H9 (cell line): ENCODE results near the gene VEGFA. TPM values are rescaled to one million over a fixed set of nuclear protein-coding genes. Genes with fewer than 3 reads are reported as not detected.
A peak's percentile ranks its signal among the peaks of the same experiment; 100 is the strongest.

Experiments used
- DNase-seq: peaks from one replicate; pipeline ENCODE4 v3.0.0-alpha.2; 2017
- H2AFZ ChIP-seq: one replicate; pipeline ENCODE4 v1.6.1; 2013; ENCODE audit warnings: mild to moderate bottlenecking, low read length, control low read depth, moderate library complexity
- H2AK5ac ChIP-seq: 2 replicates; pipeline ENCODE4 v1.6.1; 2013; ENCODE audit warnings: low read length, control low read depth, mixed read lengths; ENCODE audit not compliant: insufficient read length
- H2BK120ac ChIP-seq: one replicate; pipeline ENCODE4 v1.6.1; 2013; ENCODE audit warnings: low read depth, mild to moderate bottlenecking, low read length, control low read depth, inconsistent platforms; ENCODE audit not compliant: poor library complexity, severe bottlenecking
- H2BK12ac ChIP-seq: 2 replicates; pipeline ENCODE4 v1.6.1; 2013; ENCODE audit warnings: low read length, control low read depth, mixed read lengths, low read depth; ENCODE audit not compliant: insufficient read length
- H2BK15ac ChIP-seq: 2 replicates; pipeline ENCODE4 v1.6.1; 2013; ENCODE audit warnings: low read depth, low read length, control low read depth
- H2BK20ac ChIP-seq: one replicate; pipeline ENCODE4 v1.6.1; 2013; ENCODE audit warnings: low read depth, mild to moderate bottlenecking, low read length, control low read depth, inconsistent platforms; ENCODE audit not compliant: poor library complexity, severe bottlenecking
- H2BK5ac ChIP-seq: 2 replicates; pipeline ENCODE4 v1.6.1; 2013; ENCODE audit warnings: low read length, control low read depth, mixed read lengths; ENCODE audit not compliant: insufficient read length
- H3K14ac ChIP-seq: 2 replicates; pipeline ENCODE4 v1.6.1; 2013; ENCODE audit warnings: low read length, control low read depth; ENCODE audit not compliant: insufficient read depth
- H3K18ac ChIP-seq: 2 replicates; pipeline ENCODE4 v1.6.1; 2013; ENCODE audit warnings: low read depth, mild to moderate bottlenecking, mixed read lengths, low read length, control low read depth; ENCODE audit not compliant: insufficient read length
- H3K23ac ChIP-seq: 2 replicates; pipeline ENCODE4 v1.6.1; 2013; ENCODE audit warnings: low read length, control low read depth, mixed read lengths, low read depth; ENCODE audit not compliant: insufficient read length
- H3K23me2 ChIP-seq: 2 replicates; pipeline ENCODE4 v1.6.1; 2013; ENCODE audit warnings: low read depth, mild to moderate bottlenecking, mixed read lengths, low read length, control low read depth; ENCODE audit not compliant: insufficient read length, poor library complexity, severe bottlenecking
- H3K27ac ChIP-seq: 2 replicates; pipeline ENCODE4 v1.5.1; 2013; ENCODE audit warnings: low read length, control low read depth, mixed read lengths, low read depth; ENCODE audit not compliant: insufficient read length
- H3K27me3 ChIP-seq: 2 replicates; pipeline ENCODE4 v1.6.1; 2013; ENCODE audit warnings: low read length, control low read depth, inconsistent platforms; ENCODE audit not compliant: insufficient read depth
- H3K4ac ChIP-seq: 2 replicates; pipeline ENCODE4 v1.6.1; 2013; ENCODE audit warnings: low read depth, mild to moderate bottlenecking, control low read depth, inconsistent platforms, low read length, moderate library complexity
- H3K4me1 ChIP-seq: 2 replicates; pipeline ENCODE4 v1.6.1; 2013; ENCODE audit warnings: low read length, control low read depth, inconsistent platforms; ENCODE audit not compliant: insufficient read depth
- H3K4me2 ChIP-seq: 2 replicates; pipeline ENCODE4 v1.6.1; 2013; ENCODE audit warnings: low read length, control low read depth, mixed read lengths; ENCODE audit not compliant: insufficient read length, insufficient read depth
- H3K56ac ChIP-seq: 2 replicates; pipeline ENCODE4 v1.6.1; 2013; ENCODE audit warnings: low read depth, mild to moderate bottlenecking, mixed read lengths, low read length, control low read depth; ENCODE audit not compliant: insufficient read length
- H3K79me1 ChIP-seq: 2 replicates; pipeline ENCODE4 v1.6.1; 2013; ENCODE audit warnings: low read depth, mild to moderate bottlenecking, moderate library complexity, low read length, control low read depth, inconsistent platforms; ENCODE audit not compliant: insufficient read depth, poor library complexity, severe bottlenecking
- H3K79me2 ChIP-seq: 2 replicates; pipeline ENCODE4 v1.6.1; 2013; ENCODE audit warnings: low read length, control low read depth, inconsistent platforms; ENCODE audit not compliant: insufficient read depth
- H3K9ac ChIP-seq: 2 replicates; pipeline ENCODE4 v1.6.1; 2013; ENCODE audit warnings: low read length, control low read depth, mixed read lengths; ENCODE audit not compliant: insufficient read length; ENCODE audit errors: extremely low read depth
- H3K9me3 ChIP-seq: one replicate; pipeline ENCODE4 v1.6.1; 2013; ENCODE audit warnings: low read depth, low read length, inconsistent platforms; ENCODE audit not compliant: control insufficient read depth
- H3T11ph ChIP-seq: one replicate; pipeline ENCODE4 v1.6.1; 2013; ENCODE audit warnings: mild to moderate bottlenecking, low read length, control low read depth, inconsistent platforms
- H4K20me1 ChIP-seq: one replicate; pipeline ENCODE4 v1.6.1; 2013; ENCODE audit not compliant: control insufficient read depth, insufficient read length, insufficient read depth
- H4K5ac ChIP-seq: 2 replicates; pipeline ENCODE4 v1.6.1; 2013; ENCODE audit warnings: low read depth, mild to moderate bottlenecking, mixed read lengths, low read length, control low read depth; ENCODE audit not compliant: insufficient read length
- H4K8ac ChIP-seq: replicated peaks from 2 replicates; pipeline ENCODE4 v1.6.1; 2013; ENCODE audit warnings: low read length, control low read depth, mixed read lengths, low read depth; ENCODE audit not compliant: insufficient read length
- H4K91ac ChIP-seq: 2 replicates; pipeline ENCODE4 v1.6.1; 2013; ENCODE audit warnings: low read depth, mild to moderate bottlenecking, moderate library complexity, mixed read lengths, low read length, control low read depth; ENCODE audit not compliant: insufficient read length
- H3K27ac Mint-ChIP-seq, 3 experiments: 2 replicates in 2 of 3; 3 replicates in 1 of 3; pipeline ENCODE4 v1.8.0; 2020 to 2021; ENCODE audit warnings: mixed read lengths in 3 of 3, mild to moderate bottlenecking in 1 of 3, moderate library complexity in 1 of 3
- H3K27me3 Mint-ChIP-seq: 2 replicates; pipeline ENCODE4 v1.8.0; 2021; ENCODE audit warnings: low read depth, mild to moderate bottlenecking, moderate library complexity, mixed read lengths
- H3K36me3 Mint-ChIP-seq, 3 experiments: 2 replicates in 2 of 3; 3 replicates in 1 of 3; pipeline ENCODE4 v1.8.0; 2020 to 2021; ENCODE audit warnings: low read depth in 3 of 3, mixed read lengths in 3 of 3; ENCODE audit not compliant: insufficient read depth in 1 of 3
- H3K4me1 Mint-ChIP-seq, 2 experiments: 2 replicates each; pipeline ENCODE4 v1.8.0; 2020; ENCODE audit warnings: mixed read lengths in 2 of 2
- H3K4me3 Mint-ChIP-seq, 2 experiments: 2 replicates in 1 of 2; 3 replicates in 1 of 2; pipeline ENCODE4 v1.8.0; 2020 to 2021; ENCODE audit warnings: mild to moderate bottlenecking in 2 of 2, mixed read lengths in 2 of 2, moderate library complexity in 1 of 2
- H3K9me3 Mint-ChIP-seq, 2 experiments: 2 replicates in 1 of 2; 3 replicates in 1 of 2; pipeline ENCODE4 v1.8.0; 2020; ENCODE audit warnings: mild to moderate bottlenecking in 2 of 2, mixed read lengths in 2 of 2, moderate library complexity in 1 of 2
- WGBS: extraction: QIAGEN DNeasy Blood & Tissue Kit; methylation state at CpG from one replicate; pipeline ENCODE4 v1.1.7; 2013; ENCODE audit warnings: missing lambda C conversion rate, low lambda C conversion rate, mixed read lengths; ENCODE audit not compliant: insufficient read length; ENCODE audit errors: extremely low coverage; 5-methylcytosine and 5-hydroxymethylcytosine counted together
- total RNA-seq: library from RNA; stranded (reverse); gene quantifications from 2 replicates; pipeline ENCODE4 v1.2.1, GENCODE V29; 2021
- TF ChIP-seq, protein P1 (sequence below): fragments of 200-600 bp; sonication (generic); conservative IDR thresholded peaks from 3 replicates; pipeline ENCODE4 v1.8.0; 2021; ENCODE audit warnings: antibody characterized with exemption, mild to moderate bottlenecking

Gene VEGFA
- total RNA-seq, 1 experiment from 2014 or later, result 47.9 TPM

GRCh38 chr6:43747784-43748183 lies 22.2 kb upstream of the VEGFA start:
- no peak overlapping the region for H3K23ac ChIP-seq
- Mint-ChIP-seq H3K27ac (no peak overlapping the region), H3K36me3 (no peaks in the 10 kb centered on the region), H3K4me1 (peaks cover 13 to 38% of the 10 kb centered on the region in 2 experiments), H3K9me3 (no peaks in the 10 kb centered on the region; a peak in 1 of 5 replicates), H3K27me3 (peaks cover 4% of the 10 kb centered on the region), H3K4me3 (no peak overlapping the region)
- DNase-seq, result peak; percentile 5
- H2AFZ ChIP-seq, result no peak overlapping the region
- no peak overlapping the region for H3K14ac ChIP-seq
- no peak overlapping the region for H3K56ac ChIP-seq
- TF ChIP-seq, protein P1, sequence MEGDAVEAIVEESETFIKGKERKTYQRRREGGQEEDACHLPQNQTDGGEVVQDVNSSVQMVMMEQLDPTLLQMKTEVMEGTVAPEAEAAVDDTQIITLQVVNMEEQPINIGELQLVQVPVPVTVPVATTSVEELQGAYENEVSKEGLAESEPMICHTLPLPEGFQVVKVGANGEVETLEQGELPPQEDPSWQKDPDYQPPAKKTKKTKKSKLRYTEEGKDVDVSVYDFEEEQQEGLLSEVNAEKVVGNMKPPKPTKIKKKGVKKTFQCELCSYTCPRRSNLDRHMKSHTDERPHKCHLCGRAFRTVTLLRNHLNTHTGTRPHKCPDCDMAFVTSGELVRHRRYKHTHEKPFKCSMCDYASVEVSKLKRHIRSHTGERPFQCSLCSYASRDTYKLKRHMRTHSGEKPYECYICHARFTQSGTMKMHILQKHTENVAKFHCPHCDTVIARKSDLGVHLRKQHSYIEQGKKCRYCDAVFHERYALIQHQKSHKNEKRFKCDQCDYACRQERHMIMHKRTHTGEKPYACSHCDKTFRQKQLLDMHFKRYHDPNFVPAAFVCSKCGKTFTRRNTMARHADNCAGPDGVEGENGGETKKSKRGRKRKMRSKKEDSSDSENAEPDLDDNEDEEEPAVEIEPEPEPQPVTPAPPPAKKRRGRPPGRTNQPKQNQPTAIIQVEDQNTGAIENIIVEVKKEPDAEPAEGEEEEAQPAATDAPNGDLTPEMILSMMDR, result no peak
- no peak overlapping the region for H2BK5ac ChIP-seq
- H4K8ac ChIP-seq, result no peak overlapping the region
- H3K4me1 ChIP-seq, result no peaks in the 10 kb centered on the region
- H3K18ac ChIP-seq, result no peak overlapping the region
- no peak overlapping the region for H4K5ac ChIP-seq
- no peak overlapping the region for H2BK120ac ChIP-seq
- H2BK15ac ChIP-seq, result no peak overlapping the region
- no peak overlapping the region for H2AK5ac ChIP-seq
- no peak overlapping the region for H3K27ac ChIP-seq
- H4K91ac ChIP-seq, result no peak overlapping the region
- H2BK12ac ChIP-seq, result no peak overlapping the region
- no peaks in the 10 kb centered on the region for H3K9me3 ChIP-seq
- no peak overlapping the region for H3T11ph ChIP-seq
- H3K23me2 ChIP-seq, result no peaks in the 10 kb centered on the region
- no peak overlapping the region for H3K4ac ChIP-seq
- H3K79me1 ChIP-seq, result no peaks in the 10 kb centered on the region
- no peaks in the 10 kb centered on the region for H3K79me2 ChIP-seq
- H2BK20ac ChIP-seq, result no peak overlapping the region
- H4K20me1 ChIP-seq, result no peaks in the 10 kb centered on the region
- no peak overlapping the region for H3K9ac ChIP-seq
- H3K27me3 ChIP-seq, result no peaks in the 10 kb centered on the region
- H3K4me2 ChIP-seq, result no peak overlapping the region
- no CpG with 5 or more reads among the region's 4 CpGs for WGBS
